ENCODE data around the gene SYT3. TPM values are rescaled to one million over a fixed set of nuclear protein-coding genes. Genes with fewer than 3 reads are reported as not detected.

The SYT3 gene
- total and polyA plus RNA-seq, 2 of the 8 experiments (the other 6 are each of a cell fraction or from before 2014, with no cell fraction given): 6.7 to 17.3 TPM

DNA sequence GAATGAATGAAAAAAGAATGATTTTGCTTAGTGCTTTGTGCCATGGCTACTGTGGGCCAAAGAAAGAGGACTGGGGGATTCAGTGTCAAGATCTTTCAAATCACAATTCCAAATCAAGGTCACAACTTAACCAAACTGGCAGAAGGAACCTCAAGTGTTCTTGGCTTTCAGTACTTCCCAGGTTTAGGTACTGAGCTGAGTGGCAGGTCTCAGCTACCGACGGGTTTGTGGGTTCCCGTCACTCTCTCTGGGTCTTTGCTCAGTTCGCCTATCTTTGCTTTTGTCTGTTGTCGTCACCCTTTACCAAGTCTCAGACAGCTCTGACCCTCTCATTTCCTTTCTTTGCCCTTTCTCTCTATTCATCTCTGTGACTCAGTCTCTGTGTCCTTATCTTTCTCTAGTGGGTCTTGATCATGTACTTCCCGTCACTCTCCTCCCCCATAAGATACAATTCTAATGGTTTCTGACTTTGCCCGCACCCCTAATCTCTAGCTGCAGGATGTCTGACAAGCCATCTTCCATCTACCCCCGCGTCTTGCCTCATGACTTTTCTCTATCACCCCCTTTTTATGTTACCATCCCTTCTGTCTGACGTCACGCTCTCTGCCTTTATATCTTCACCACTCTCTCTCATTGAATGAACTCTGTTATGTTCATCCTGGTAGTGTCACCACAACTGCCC lies 38.1 kb downstream of the SYT3 start (continued):
- TF ChIP-seq RAD21 (IDR thresholded peaks at IDR 0.05 in 1 of 2, conservative IDR thresholded peaks at IDR 0.05 in 1 of 2; ENCODE audit: low read depth in 2 of 2, low read length in 2 of 2): no peak
- TF ChIP-seq POLR2AphosphoS5 (IDR thresholded peaks at IDR 0.05; ENCODE audit: low read depth, low read length): no peak

Measured in H1 (cell line).